Measurements from ENCODE around the gene PSAP. TPM values are rescaled to one million over a fixed set of nuclear protein-coding genes. Genes with fewer than 3 reads are reported as not detected.

The PSAP gene
- total RNA-seq, 1 experiment from 2014 or later: 336 TPM

DNA sequence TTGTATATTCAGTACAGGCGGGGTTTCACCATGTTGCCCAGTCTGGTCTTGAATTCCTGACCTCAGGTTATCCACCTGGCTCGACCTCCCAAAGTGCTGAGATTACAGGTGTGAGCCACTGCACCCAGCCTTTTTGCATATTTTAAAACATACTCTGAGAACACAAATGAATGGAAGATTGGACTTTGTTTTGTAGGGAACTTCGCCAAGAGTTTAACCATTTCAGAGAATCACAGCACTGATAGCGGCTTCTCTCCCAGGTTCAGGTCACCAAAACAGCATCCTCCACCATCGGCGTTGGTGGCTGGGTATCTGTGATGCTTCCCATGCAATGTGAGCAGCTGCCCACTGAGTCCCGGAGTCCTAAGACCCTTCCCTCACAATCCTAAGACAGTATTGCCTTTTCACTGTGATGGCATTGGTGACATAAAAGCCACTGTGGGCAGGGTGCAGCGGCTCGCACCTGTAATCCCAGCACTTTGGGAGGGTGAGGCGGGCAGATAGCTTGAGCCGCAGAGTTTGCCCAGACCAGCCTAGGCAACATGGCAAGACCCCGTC lies 42.3 kb upstream of the PSAP start:
- Histone ChIP-seq H4K5ac (ENCODE audit: insufficient read length, low read depth, low read length) (no peak overlapping the region), H2BK120ac (ENCODE audit: low read depth, low read length, poor library complexity, severe bottlenecking) (no peak overlapping the region), H3K14ac (ENCODE audit: insufficient read depth, low read length) (no peak overlapping the region), H3K79me2 (ENCODE audit: insufficient read depth, low read length) (no peaks in the 10 kb centered on the region), H3K56ac (ENCODE audit: insufficient read length, low read depth, low read length) (no peak overlapping the region), H3T11ph (ENCODE audit: low read length) (no peak overlapping the region), H2AK5ac (ENCODE audit: insufficient read length, low read length) (no peak overlapping the region), H4K20me1 (ENCODE audit: control insufficient read depth, insufficient read depth, insufficient read length) (no peaks in the 10 kb centered on the region), H3K4me1 (ENCODE audit: insufficient read depth, low read length) (no peaks in the 10 kb centered on the region), H3K4ac (ENCODE audit: low read depth, low read length) (no peak overlapping the region), H3K23me2 (ENCODE audit: insufficient read length, low read depth, low read length, poor library complexity, severe bottlenecking) (peaks cover 8% of the 10 kb centered on the region), H2BK20ac (ENCODE audit: low read depth, low read length, poor library complexity, severe bottlenecking) (no peak overlapping the region), H3K4me2 (ENCODE audit: insufficient read depth, insufficient read length, low read length) (no peak overlapping the region), H4K91ac (ENCODE audit: insufficient read length, low read depth, low read length) (no peak overlapping the region), H2BK15ac (ENCODE audit: low read depth, low read length) (no peak overlapping the region), H3K79me1 (ENCODE audit: insufficient read depth, low read depth, low read length, poor library complexity, severe bottlenecking) (no peaks in the 10 kb centered on the region), H3K27ac (ENCODE audit: insufficient read length, low read depth, low read length) (no peak overlapping the region), H2AFZ (ENCODE audit: low read length) (no peak overlapping the region), H3K9me3 (ENCODE audit: control insufficient read depth, low read depth, low read length) (no peaks in the 10 kb centered on the region), H2BK12ac (ENCODE audit: insufficient read length, low read depth, low read length) (no peak overlapping the region), H2BK5ac (ENCODE audit: insufficient read length, low read length) (no peak overlapping the region), H3K23ac (ENCODE audit: insufficient read length, low read depth, low read length) (no peak overlapping the region), H3K9ac (ENCODE audit: extremely low read depth, insufficient read length, low read length) (no peak overlapping the region), H3K27me3 (ENCODE audit: insufficient read depth, low read length) (peaks cover 8% of the 10 kb centered on the region), H3K18ac (ENCODE audit: insufficient read length, low read depth, low read length) (no peak overlapping the region), H4K8ac (replicated peaks; ENCODE audit: insufficient read length, low read depth, low read length) (no peak overlapping the region)
- no CpG with 5 or more reads among the region's 12 CpGs for WGBS (ENCODE audit: extremely low coverage, insufficient read length, low lambda C conversion rate)
- H3K36me3 Mint-ChIP-seq (ENCODE audit: insufficient read depth in 1 of 3, low read depth in 3 of 3): no peaks in the 10 kb centered on the region; a peak in 1 of 7 replicates
- peaks cover 31% of the 10 kb centered on the region for H3K27me3 Mint-ChIP-seq (ENCODE audit: low read depth)
- H3K4me1 Mint-ChIP-seq: peaks cover 8 to 11% of the 10 kb centered on the region in 2 experiments
- peaks cover 0 to 2% of the 10 kb centered on the region in 2 experiments; a peak in 1 of 5 replicates for H3K9me3 Mint-ChIP-seq
- no peak overlapping the region for H3K27ac Mint-ChIP-seq
- no peak overlapping the region for H3K4me3 Mint-ChIP-seq
- TF ChIP-seq, protein P1, sequence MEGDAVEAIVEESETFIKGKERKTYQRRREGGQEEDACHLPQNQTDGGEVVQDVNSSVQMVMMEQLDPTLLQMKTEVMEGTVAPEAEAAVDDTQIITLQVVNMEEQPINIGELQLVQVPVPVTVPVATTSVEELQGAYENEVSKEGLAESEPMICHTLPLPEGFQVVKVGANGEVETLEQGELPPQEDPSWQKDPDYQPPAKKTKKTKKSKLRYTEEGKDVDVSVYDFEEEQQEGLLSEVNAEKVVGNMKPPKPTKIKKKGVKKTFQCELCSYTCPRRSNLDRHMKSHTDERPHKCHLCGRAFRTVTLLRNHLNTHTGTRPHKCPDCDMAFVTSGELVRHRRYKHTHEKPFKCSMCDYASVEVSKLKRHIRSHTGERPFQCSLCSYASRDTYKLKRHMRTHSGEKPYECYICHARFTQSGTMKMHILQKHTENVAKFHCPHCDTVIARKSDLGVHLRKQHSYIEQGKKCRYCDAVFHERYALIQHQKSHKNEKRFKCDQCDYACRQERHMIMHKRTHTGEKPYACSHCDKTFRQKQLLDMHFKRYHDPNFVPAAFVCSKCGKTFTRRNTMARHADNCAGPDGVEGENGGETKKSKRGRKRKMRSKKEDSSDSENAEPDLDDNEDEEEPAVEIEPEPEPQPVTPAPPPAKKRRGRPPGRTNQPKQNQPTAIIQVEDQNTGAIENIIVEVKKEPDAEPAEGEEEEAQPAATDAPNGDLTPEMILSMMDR (conservative IDR thresholded peaks at IDR 0.05): no peak
- DNase-seq: no peak

Measured in H9 (cell line).